ENCODE results near the gene EEA1. TPM values are rescaled to one million over a fixed set of nuclear protein-coding genes. Genes with fewer than 3 reads are reported as not detected.
A peak's percentile ranks its signal among the peaks of the same experiment; 100 is the strongest.

The EEA1 gene
- total RNA-seq, 4 donors from 2014 or later: 13.2 to 78.4 (median 25.3) TPM

- no peaks in the 10 kb centered on the region for H3K9me3 ChIP-seq
- H3K4me3 ChIP-seq: no peak overlapping the region
- no peaks in the 10 kb centered on the region for H3K36me3 ChIP-seq
- H3K27ac ChIP-seq: no peak overlapping the region
- DNase-seq: no peak
- H3K4me1 ChIP-seq: no peaks in the 10 kb centered on the region
- H3K27me3 ChIP-seq: no peaks in the 10 kb centered on the region
- TF ChIP-seq CTCF (IDR thresholded peaks at IDR 0.05) (no peak), POLR2A (IDR thresholded peaks at IDR 0.05) (no peak)
These were observed 190.9 kb downstream of the EEA1 start for GRCh38 chr12:92737855-92738850.

GRCh38 chr12:92736605-92737004 is 192.5 kb downstream of the EEA1 start:
- no peak for DNase-seq
- no peak overlapping the region for H3K4me3 ChIP-seq
- H3K27ac ChIP-seq: no peak overlapping the region
- no peaks in the 10 kb centered on the region for H3K4me1 ChIP-seq
- H3K9me3 ChIP-seq: no peaks in the 10 kb centered on the region
- no peak for TF ChIP-seq POLR2A (IDR thresholded peaks at IDR 0.05)
- no peak for TF ChIP-seq CTCF (IDR thresholded peaks at IDR 0.05)
- no peaks in the 10 kb centered on the region for H3K27me3 ChIP-seq
- no peaks in the 10 kb centered on the region for H3K36me3 ChIP-seq

- no peak overlapping the region for H3K4me3 ChIP-seq
- DNase-seq: no peak
- TF ChIP-seq POLR2A (IDR thresholded peaks at IDR 0.05) (no peak), CTCF (IDR thresholded peaks at IDR 0.05) (no peak)
- H3K27me3 ChIP-seq: no peaks in the 10 kb centered on the region
- no peaks in the 10 kb centered on the region for H3K9me3 ChIP-seq
- H3K4me1 ChIP-seq: no peaks in the 10 kb centered on the region
- no peaks in the 10 kb centered on the region for H3K36me3 ChIP-seq
- peak overlapping the region; percentile 24 to 51 (median 30) for H3K27ac ChIP-seq
These were observed 193.9 kb downstream of the EEA1 start for GRCh38 chr12:92735131-92735721.

GRCh38 chr12:92733661-92734060 is 195.4 kb downstream of the EEA1 start:
- Histone ChIP-seq H3K4me1 (no peaks in the 10 kb centered on the region), H3K9me3 (no peaks in the 10 kb centered on the region), H3K27me3 (no peaks in the 10 kb centered on the region), H3K27ac (no peak overlapping the region), H3K4me3 (no peak overlapping the region), H3K36me3 (no peaks in the 10 kb centered on the region)
- DNase-seq: no peak
- TF ChIP-seq POLR2A (IDR thresholded peaks at IDR 0.05) (no peak), CTCF (IDR thresholded peaks at IDR 0.05) (no peak)

- Histone ChIP-seq H3K27ac (no peak overlapping the region), H3K9me3 (no peaks in the 10 kb centered on the region), H3K4me3 (no peak overlapping the region), H3K36me3 (no peaks in the 10 kb centered on the region), H3K4me1 (no peaks in the 10 kb centered on the region), H3K27me3 (no peaks in the 10 kb centered on the region)
- TF ChIP-seq CTCF (IDR thresholded peaks at IDR 0.05) (no peak), POLR2A (IDR thresholded peaks at IDR 0.05) (no peak)
- DNase-seq: no peak
These were observed 195.9 kb downstream of the EEA1 start for GRCh38 chr12:92733181-92733580.

Measured in Peyer's patch (tissue), 4 donors.